LNCAP (cell line): ENCODE data around the gene TAF1D.

ENCODE experiments used
- CTCF ChIP-seq: fragments of 450-650 bp; IDR thresholded peaks from 2 replicates; pipeline ENCODE4 v1.5.1; 2017; ENCODE audit warnings: mild to moderate bottlenecking

The TAF1D gene

GRCh38 chr11:93689240-93689639, 52.1 kb downstream of the TAF1D start:
- TF ChIP-seq CTCF, result no peak

- no peak for TF ChIP-seq CTCF
These were observed 54.5 kb downstream of the TAF1D start for GRCh38 chr11:93686812-93687211.

GRCh38 chr11:93686226-93686625, 55.1 kb downstream of the TAF1D start:
- no peak for TF ChIP-seq CTCF
